ENCODE results near the gene FBXW11.

- TF ChIP-seq CTCF (IDR thresholded peaks at IDR 0.05; ENCODE audit: poor library complexity, severe bottlenecking) (no peak), TAF1 (IDR thresholded peaks at IDR 0.05; ENCODE audit: low read depth) (no peak), EZH2 (IDR thresholded peaks at IDR 0.05; ENCODE audit: borderline replicate concordance, insufficient read depth, low read length, poor library complexity, severe bottlenecking) (no peak), MXI1 (conservative IDR thresholded peaks at IDR 0.05; ENCODE audit: poor library complexity, severe bottlenecking) (no peak), EP300 (conservative IDR thresholded peaks at IDR 0.05; ENCODE audit: poor library complexity, severe bottlenecking) (no peak), POLR2AphosphoS5 (IDR thresholded peaks at IDR 0.05) (no peak), REST (IDR thresholded peaks at IDR 0.05; ENCODE audit: borderline replicate concordance) (no peak), SMC3 (conservative IDR thresholded peaks at IDR 0.05; ENCODE audit: poor library complexity) (no peak)
Observed at GRCh38 chr5:171821286-171821685, 185.2 kb downstream of the FBXW11 start.
